Measurements from ENCODE around the gene ABCB11.
"Not testable (repeated sequence)": the region's sequence is repeated elsewhere in the genome, so short reads cannot be mapped to it uniquely, and the experiment has no call there.

The ABCB11 gene

GRCh38 chr2:168939918-168940317 lies 91.2 kb downstream of the ABCB11 start:
- no peaks in the 10 kb centered on the region for H3K36me3 ChIP-seq (ENCODE audit: control insufficient read depth in 1 of 2, insufficient read depth in 2 of 2, low read length in 2 of 2)
- no peak overlapping the region for H3K27ac ChIP-seq (ENCODE audit: low read length)

GRCh38 chr2:168939061-168939460 lies 92.1 kb downstream of the ABCB11 start:
- Histone ChIP-seq H3K4me1 (ENCODE audit: control insufficient read depth in 1 of 2, insufficient read depth in 2 of 2, low read length in 2 of 2) (no peaks in the 10 kb centered on the region), H3K27ac (ENCODE audit: low read length) (no peak overlapping the region), H3K4me3 (ENCODE audit: low read depth in 1 of 2, low read length in 2 of 2) (no peak overlapping the region), H3K27me3 (ENCODE audit: low read depth, low read length) (no peaks in the 10 kb centered on the region), H3K36me3 (ENCODE audit: control insufficient read depth in 1 of 2, insufficient read depth in 2 of 2, low read length in 2 of 2) (no peaks in the 10 kb centered on the region), H3K9me3 (ENCODE audit: control insufficient read depth in 1 of 2, low read length in 2 of 2) (no peaks in the 10 kb centered on the region)

More at GRCh38 chr2:168939918-168940317, 91.2 kb downstream of the ABCB11 start:
- no peaks in the 10 kb centered on the region for H3K9me3 ChIP-seq (ENCODE audit: control insufficient read depth in 1 of 2, low read length in 2 of 2)
- H3K4me1 ChIP-seq (ENCODE audit: control insufficient read depth in 1 of 2, insufficient read depth in 2 of 2, low read length in 2 of 2): no peaks in the 10 kb centered on the region
- H3K27me3 ChIP-seq (ENCODE audit: low read depth, low read length): no peaks in the 10 kb centered on the region
- no peak overlapping the region for H3K4me3 ChIP-seq (ENCODE audit: low read depth in 1 of 2, low read length in 2 of 2)

- Histone ChIP-seq H3K27ac (ENCODE audit: low read length) (no peak overlapping the region), H3K36me3 (ENCODE audit: control insufficient read depth in 1 of 2, insufficient read depth in 2 of 2, low read length in 2 of 2) (no peaks in the 10 kb centered on the region), H3K4me1 (ENCODE audit: control insufficient read depth in 1 of 2, insufficient read depth in 2 of 2, low read length in 2 of 2) (no peaks in the 10 kb centered on the region), H3K27me3 (ENCODE audit: low read depth, low read length) (no peaks in the 10 kb centered on the region), H3K4me3 (ENCODE audit: low read depth in 1 of 2, low read length in 2 of 2) (no peak overlapping the region), H3K9me3 (ENCODE audit: control insufficient read depth in 1 of 2, low read length in 2 of 2) (no peaks in the 10 kb centered on the region)
Measured at GRCh38 chr2:168935810-168936581, 95.1 kb downstream of the ABCB11 start.

- H3K27ac ChIP-seq (ENCODE audit: low read length): no peak overlapping the region
- no peaks in the 10 kb centered on the region for H3K27me3 ChIP-seq (ENCODE audit: low read depth, low read length)
- H3K4me3 ChIP-seq (ENCODE audit: low read depth in 1 of 2, low read length in 2 of 2): no peak overlapping the region
- H3K9me3 ChIP-seq (ENCODE audit: control insufficient read depth in 1 of 2, low read length in 2 of 2): no peaks in the 10 kb centered on the region
- H3K36me3 ChIP-seq (ENCODE audit: control insufficient read depth in 1 of 2, insufficient read depth in 2 of 2, low read length in 2 of 2): no peaks in the 10 kb centered on the region
- no peaks in the 10 kb centered on the region for H3K4me1 ChIP-seq (ENCODE audit: control insufficient read depth in 1 of 2, insufficient read depth in 2 of 2, low read length in 2 of 2)
Measured at GRCh38 chr2:168934826-168935225, 96.3 kb downstream of the ABCB11 start.

GRCh38 chr2:168932174-168932573 lies 99.0 kb downstream of the ABCB11 start:
- not testable (repeated sequence) for H3K27me3 ChIP-seq (ENCODE audit: low read depth, low read length); H3K27ac ChIP-seq (ENCODE audit: low read length); H3K36me3 ChIP-seq (ENCODE audit: control insufficient read depth in 1 of 2, insufficient read depth in 2 of 2, low read length in 2 of 2); H3K4me1 ChIP-seq (ENCODE audit: control insufficient read depth in 1 of 2, insufficient read depth in 2 of 2, low read length in 2 of 2); H3K9me3 ChIP-seq (ENCODE audit: control insufficient read depth in 1 of 2, low read length in 2 of 2); H3K4me3 ChIP-seq (ENCODE audit: low read depth in 1 of 2, low read length in 2 of 2)

GRCh38 chr2:168930242-168930641 lies 100.9 kb downstream of the ABCB11 start:
- Histone ChIP-seq H3K4me3 (ENCODE audit: low read depth in 1 of 2, low read length in 2 of 2) (no peak overlapping the region), H3K27me3 (ENCODE audit: low read depth, low read length) (no peaks in the 10 kb centered on the region), H3K27ac (ENCODE audit: low read length) (no peak overlapping the region), H3K36me3 (ENCODE audit: control insufficient read depth in 1 of 2, insufficient read depth in 2 of 2, low read length in 2 of 2) (no peaks in the 10 kb centered on the region), H3K4me1 (ENCODE audit: control insufficient read depth in 1 of 2, insufficient read depth in 2 of 2, low read length in 2 of 2) (no peaks in the 10 kb centered on the region), H3K9me3 (ENCODE audit: control insufficient read depth in 1 of 2, low read length in 2 of 2) (no peaks in the 10 kb centered on the region)

GRCh38 chr2:168929031-168929430 lies 102.1 kb downstream of the ABCB11 start:
- H3K4me3 ChIP-seq (ENCODE audit: low read depth in 1 of 2, low read length in 2 of 2): no peak overlapping the region
- no peaks in the 10 kb centered on the region for H3K27me3 ChIP-seq (ENCODE audit: low read depth, low read length)
- H3K4me1 ChIP-seq (ENCODE audit: control insufficient read depth in 1 of 2, insufficient read depth in 2 of 2, low read length in 2 of 2): no peaks in the 10 kb centered on the region
- no peak overlapping the region for H3K27ac ChIP-seq (ENCODE audit: low read length)
- no peaks in the 10 kb centered on the region for H3K36me3 ChIP-seq (ENCODE audit: control insufficient read depth in 1 of 2, insufficient read depth in 2 of 2, low read length in 2 of 2)
- no peaks in the 10 kb centered on the region for H3K9me3 ChIP-seq (ENCODE audit: control insufficient read depth in 1 of 2, low read length in 2 of 2)

- Histone ChIP-seq H3K4me3 (ENCODE audit: low read depth in 1 of 2, low read length in 2 of 2) (no peak overlapping the region), H3K4me1 (ENCODE audit: control insufficient read depth in 1 of 2, insufficient read depth in 2 of 2, low read length in 2 of 2) (no peaks in the 10 kb centered on the region), H3K27me3 (ENCODE audit: low read depth, low read length) (no peaks in the 10 kb centered on the region), H3K36me3 (ENCODE audit: control insufficient read depth in 1 of 2, insufficient read depth in 2 of 2, low read length in 2 of 2) (no peaks in the 10 kb centered on the region), H3K9me3 (ENCODE audit: control insufficient read depth in 1 of 2, low read length in 2 of 2) (no peaks in the 10 kb centered on the region), H3K27ac (ENCODE audit: low read length) (no peak overlapping the region)
Measured at GRCh38 chr2:168928113-168928831, 102.9 kb downstream of the ABCB11 start.

- Histone ChIP-seq H3K27me3 (ENCODE audit: low read depth, low read length) (no peaks in the 10 kb centered on the region), H3K36me3 (ENCODE audit: control insufficient read depth in 1 of 2, insufficient read depth in 2 of 2, low read length in 2 of 2) (no peaks in the 10 kb centered on the region), H3K27ac (ENCODE audit: low read length) (no peak overlapping the region), H3K9me3 (ENCODE audit: control insufficient read depth in 1 of 2, low read length in 2 of 2) (no peaks in the 10 kb centered on the region), H3K4me1 (ENCODE audit: control insufficient read depth in 1 of 2, insufficient read depth in 2 of 2, low read length in 2 of 2) (no peaks in the 10 kb centered on the region), H3K4me3 (ENCODE audit: low read depth in 1 of 2, low read length in 2 of 2) (no peak overlapping the region)
Measured at GRCh38 chr2:168926621-168927386, 104.3 kb downstream of the ABCB11 start.

- Histone ChIP-seq H3K36me3 (ENCODE audit: control insufficient read depth in 1 of 2, insufficient read depth in 2 of 2, low read length in 2 of 2) (no peaks in the 10 kb centered on the region), H3K4me1 (ENCODE audit: control insufficient read depth in 1 of 2, insufficient read depth in 2 of 2, low read length in 2 of 2) (no peaks in the 10 kb centered on the region), H3K4me3 (ENCODE audit: low read depth in 1 of 2, low read length in 2 of 2) (no peak overlapping the region), H3K27ac (ENCODE audit: low read length) (no peak overlapping the region), H3K9me3 (ENCODE audit: control insufficient read depth in 1 of 2, low read length in 2 of 2) (peaks cover 0 to 3% of the 10 kb centered on the region in 2 donors), H3K27me3 (ENCODE audit: low read depth, low read length) (no peaks in the 10 kb centered on the region)
Measured at GRCh38 chr2:168920504-168921157, 110.5 kb downstream of the ABCB11 start.

- no peaks in the 10 kb centered on the region for H3K27me3 ChIP-seq (ENCODE audit: low read depth, low read length)
- peaks cover 0 to 5% of the 10 kb centered on the region in 2 donors for H3K9me3 ChIP-seq (ENCODE audit: control insufficient read depth in 1 of 2, low read length in 2 of 2)
- no peak overlapping the region for H3K27ac ChIP-seq (ENCODE audit: low read length)
- H3K4me1 ChIP-seq (ENCODE audit: control insufficient read depth in 1 of 2, insufficient read depth in 2 of 2, low read length in 2 of 2): no peaks in the 10 kb centered on the region
- no peak overlapping the region for H3K4me3 ChIP-seq (ENCODE audit: low read depth in 1 of 2, low read length in 2 of 2)
- no peaks in the 10 kb centered on the region for H3K36me3 ChIP-seq (ENCODE audit: control insufficient read depth in 1 of 2, insufficient read depth in 2 of 2, low read length in 2 of 2)
Measured at GRCh38 chr2:168916331-168916675, 114.8 kb downstream of the ABCB11 start.
